Cardiac septum (tissue), 1 donor: ENCODE results near the gene ITCH. TPM values are rescaled to one million over a fixed set of nuclear protein-coding genes. Genes with fewer than 3 reads are reported as not detected.
"Not testable (repeated sequence)": the region's sequence is repeated elsewhere in the genome, so short reads cannot be mapped to it uniquely, and the experiment has no call there.

ENCODE experiments used
- DNase-seq: peaks from one replicate; pipeline ENCODE4 v3.0.0-alpha.2; 2020; ENCODE audit warnings: low spot score
- intact Hi-C: fragments of 100-400 bp; cut with DNase I; formaldehyde crosslinking; loops from one replicate; pipeline ENCODE4 v1.14.0; 2022
- long read RNA-seq: library from polyadenylated mRNA; unstranded; transcript quantifications from one replicate; pipeline ENCODE4 v2.0.0, GENCODE V29; 2021
- total RNA-seq: library from RNA; stranded (reverse); fragmentation: NEBNext Ultra II Directional; extraction: Animal tissue kit (Norgen Biotek cat#: 25700); gene quantifications from one replicate; pipeline ENCODE4 v1.2.1, GENCODE V29; 2021
- donor health status: DM: no; HTN: no; CAD: no.

Gene ITCH
- 36.4 TPM for total RNA-seq
- long read RNA-seq, full-length matches to known transcripts = 5 of 15 reads
- long read RNA-seq, partial matches to known transcripts = 2 of 15 reads
- long read RNA-seq, other reads (novel, unspliced or antisense) = 8 of 15 reads

- DNase-seq = peak; percentile 99
- intact Hi-C loops = loop anchor here (2.0 kb wide), 1 partner anchor 60 kb away; the partner anchor contains the start of gene AHCY
Observed at GRCh38 chr20:34363062-34363464, at the start of gene ITCH. TSS of gene ITCH (plus strand) at chr20:34363273. CDS start at chr20:34393812, 30,539 bp downstream.

DNA sequence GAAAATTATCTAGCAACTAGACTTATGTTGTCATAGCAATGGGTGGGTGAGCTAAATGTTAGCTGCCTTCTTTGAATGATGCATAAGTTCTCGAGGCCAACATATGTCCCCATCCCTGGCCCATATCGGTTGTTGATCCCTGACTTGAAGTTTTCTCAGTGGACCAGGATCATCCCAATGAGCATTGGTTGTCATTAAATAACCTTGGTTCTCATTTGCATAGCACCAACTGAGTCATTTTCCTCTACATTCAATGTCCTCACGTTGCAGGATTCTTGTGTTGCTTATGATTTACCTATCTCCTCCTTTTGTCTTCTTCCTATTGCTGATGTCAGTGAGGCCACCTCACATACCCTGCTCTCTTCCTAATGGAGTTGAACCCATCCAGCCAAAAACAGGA, 47.8 kb upstream of the ITCH start:
- DNase-seq = no peak
- intact Hi-C loops = loop anchor here (10.0 kb wide), 1 partner anchor 390 kb away; the partner anchor contains the start of gene TP53INP2

- intact Hi-C loops = loop anchor here (10.0 kb wide), 1 partner anchor 388 kb away; the partner anchor contains the start of gene TP53INP2
- DNase-seq = no peak
Observed at GRCh38 chr20:34316196-34316814, 46.8 kb upstream of the ITCH start.

DNA sequence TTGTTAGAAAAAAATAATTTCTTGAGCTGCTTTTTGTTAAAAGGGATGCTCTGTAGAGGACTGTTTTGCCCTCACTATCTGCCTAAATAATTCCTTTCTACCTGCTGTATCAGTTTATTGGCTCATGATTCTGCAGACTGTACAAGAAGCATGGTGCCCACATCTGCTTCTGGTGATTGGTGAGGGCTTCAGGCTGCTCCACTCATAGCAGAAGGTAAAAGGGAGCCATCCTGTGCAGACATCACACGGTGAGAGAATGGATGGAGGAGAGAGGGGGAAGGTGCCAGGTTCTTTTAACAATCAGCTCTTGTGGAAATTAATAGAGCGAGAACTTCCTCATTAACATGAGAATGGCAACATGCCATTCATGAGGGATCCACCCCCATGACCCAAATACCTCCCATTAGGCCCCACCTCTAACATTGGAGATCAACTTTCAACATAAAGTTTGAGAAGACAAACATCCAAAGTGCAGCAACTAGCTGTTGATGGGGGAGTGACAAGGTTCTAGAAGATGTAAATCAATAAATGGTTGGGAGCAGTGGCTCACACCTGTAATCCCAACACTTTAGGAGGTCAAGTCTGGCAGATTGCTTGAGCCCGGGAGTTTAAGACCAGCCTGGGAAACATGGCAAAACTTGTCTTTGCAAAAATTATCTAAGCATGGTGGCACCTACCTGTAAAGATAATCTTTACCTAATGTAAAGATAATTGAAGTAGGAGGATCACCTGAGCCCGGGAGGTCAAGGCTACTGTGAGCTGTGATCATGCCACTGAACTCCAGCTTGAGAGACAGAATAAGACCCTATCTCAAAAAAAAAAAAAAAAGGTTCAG, 44.2 kb upstream of the ITCH start:
- no peak for DNase-seq
- intact Hi-C loops = loop anchor here (10.0 kb wide), 1 partner anchor 386 kb away; the partner anchor contains the start of gene TP53INP2

- intact Hi-C loops = no loop called here
- no peak for DNase-seq
Observed at GRCh38 chr20:34320861-34321260, 42.2 kb upstream of the ITCH start.

DNA sequence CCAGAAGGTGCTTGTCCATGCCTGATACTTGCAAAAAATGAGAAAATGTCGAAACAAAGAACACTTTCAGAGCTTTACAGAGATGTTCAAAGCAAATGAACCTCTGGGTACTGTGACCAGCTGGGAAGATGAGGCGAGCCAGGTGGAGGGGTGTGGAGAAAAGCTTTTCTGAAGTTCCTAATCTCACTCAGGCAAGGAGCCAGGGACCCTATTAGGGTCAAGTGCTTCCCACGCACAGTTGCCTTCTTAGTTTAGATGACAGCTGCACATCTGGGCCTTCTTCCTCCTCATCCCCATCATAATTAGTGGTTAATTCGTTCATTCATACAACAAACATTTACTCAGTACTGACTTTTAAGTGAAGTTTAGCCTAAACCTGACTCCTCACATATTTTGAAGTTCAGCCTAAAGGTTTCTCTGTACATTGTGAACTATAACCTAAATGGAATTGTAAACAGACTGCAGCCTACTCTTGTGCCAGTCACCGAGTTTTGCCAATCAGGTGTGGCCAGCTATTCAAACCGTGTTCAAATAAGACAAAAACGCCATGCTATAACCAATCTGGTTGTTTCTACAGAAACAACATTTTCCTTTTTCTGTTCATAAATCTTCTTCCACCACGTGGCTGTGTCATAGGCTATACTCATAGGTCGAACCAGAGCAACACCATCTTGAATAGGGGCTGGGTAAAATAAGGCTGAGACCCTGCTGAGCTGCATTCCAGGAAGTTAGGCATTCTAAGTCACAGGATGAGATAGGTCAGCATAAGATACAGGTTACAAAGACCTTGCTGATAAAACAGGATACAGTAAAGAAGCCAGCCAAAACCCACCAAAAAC, 40.6 kb upstream of the ITCH start:
- intact Hi-C loops = no loop called here
- DNase-seq = no peak

- no peak for DNase-seq
- intact Hi-C loops = no loop called here
Observed at GRCh38 chr20:34324541-34324940, 38.5 kb upstream of the ITCH start.

GRCh38 chr20:34328207-34328606, 34.9 kb upstream of the ITCH start:
- intact Hi-C loops = not testable (repeated sequence)

DNA sequence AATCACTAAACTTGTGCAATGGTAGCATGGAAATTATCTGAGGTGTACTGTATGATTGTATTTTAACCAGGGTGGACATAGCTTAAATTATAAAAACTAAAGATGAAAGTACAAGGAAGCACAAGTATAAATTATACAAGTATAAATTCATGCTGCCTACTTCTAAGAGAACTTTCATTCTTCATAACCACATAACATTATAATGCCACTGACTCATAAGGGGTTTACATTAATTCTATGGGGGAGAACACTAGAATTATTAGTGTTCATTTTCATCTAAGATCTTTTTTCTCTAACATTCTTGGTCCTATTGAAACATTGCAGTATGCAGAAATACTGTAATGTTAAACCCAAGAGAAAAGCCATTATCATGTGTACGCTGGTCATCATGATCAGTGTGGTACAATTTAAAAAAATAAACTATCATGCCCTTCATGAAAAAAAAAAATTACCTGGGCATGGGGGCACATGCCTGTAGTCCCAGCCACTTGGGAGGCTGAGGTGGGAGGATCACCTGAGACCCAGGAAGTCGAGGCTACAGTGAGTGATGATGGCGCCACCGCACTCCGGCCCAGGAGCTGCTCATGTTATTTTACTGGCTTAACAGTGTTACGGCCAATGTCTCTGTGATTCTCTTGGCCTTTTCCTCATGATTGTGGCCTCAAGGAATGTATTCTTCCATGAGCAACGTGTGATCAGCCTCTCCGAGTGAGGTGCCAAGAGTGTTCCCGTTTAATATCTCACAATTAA, 34.0 kb upstream of the ITCH start:
- intact Hi-C loops = no loop called here
- no peak for DNase-seq

More at GRCh38 chr20:34328207-34328606, 34.9 kb upstream of the ITCH start:
- DNase-seq = not testable (repeated sequence)

GRCh38 chr20:34330861-34331544, 32.1 kb upstream of the ITCH start:
- DNase-seq, intact Hi-C loops: not testable (repeated sequence)

- intact Hi-C loops = no loop called here
- DNase-seq = no peak
Observed at GRCh38 chr20:34331838-34332237, 31.2 kb upstream of the ITCH start.

DNA sequence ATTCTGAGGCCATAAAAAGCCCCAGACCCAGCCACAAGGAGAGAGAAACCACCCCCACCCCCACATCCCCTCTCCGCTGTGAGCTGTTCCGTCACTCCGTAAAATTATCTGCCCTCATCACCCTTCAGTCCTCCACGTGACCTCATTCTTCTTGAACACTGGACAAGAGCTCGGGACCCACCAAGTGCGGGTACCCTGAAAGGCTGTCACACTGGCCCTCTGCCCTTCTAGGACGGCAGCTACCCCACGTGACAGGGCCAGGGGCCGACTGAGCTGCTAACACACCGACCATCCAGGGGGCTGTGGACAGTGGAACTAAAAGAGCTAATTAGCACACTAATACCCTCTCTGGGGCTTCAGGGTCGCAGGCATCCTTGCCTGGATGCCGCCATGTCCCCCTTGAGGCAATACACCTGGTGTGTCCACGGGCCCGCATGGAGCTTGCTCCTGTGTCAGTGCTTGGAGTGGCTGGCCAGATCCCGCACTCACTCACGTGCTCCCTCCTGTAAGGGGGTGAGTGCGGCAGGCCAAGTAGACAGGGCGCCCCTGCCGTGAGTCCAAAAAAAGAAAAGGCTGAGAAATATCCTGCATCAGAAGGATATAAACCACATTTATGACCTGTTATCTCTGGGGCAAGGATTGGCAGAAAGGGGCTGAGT, 30.7 kb upstream of the ITCH start:
- DNase-seq = no peak
- intact Hi-C loops = no loop called here

GRCh38 chr20:34333786-34334185, 29.3 kb upstream of the ITCH start:
- no peak for DNase-seq
- intact Hi-C loops = no loop called here

DNA sequence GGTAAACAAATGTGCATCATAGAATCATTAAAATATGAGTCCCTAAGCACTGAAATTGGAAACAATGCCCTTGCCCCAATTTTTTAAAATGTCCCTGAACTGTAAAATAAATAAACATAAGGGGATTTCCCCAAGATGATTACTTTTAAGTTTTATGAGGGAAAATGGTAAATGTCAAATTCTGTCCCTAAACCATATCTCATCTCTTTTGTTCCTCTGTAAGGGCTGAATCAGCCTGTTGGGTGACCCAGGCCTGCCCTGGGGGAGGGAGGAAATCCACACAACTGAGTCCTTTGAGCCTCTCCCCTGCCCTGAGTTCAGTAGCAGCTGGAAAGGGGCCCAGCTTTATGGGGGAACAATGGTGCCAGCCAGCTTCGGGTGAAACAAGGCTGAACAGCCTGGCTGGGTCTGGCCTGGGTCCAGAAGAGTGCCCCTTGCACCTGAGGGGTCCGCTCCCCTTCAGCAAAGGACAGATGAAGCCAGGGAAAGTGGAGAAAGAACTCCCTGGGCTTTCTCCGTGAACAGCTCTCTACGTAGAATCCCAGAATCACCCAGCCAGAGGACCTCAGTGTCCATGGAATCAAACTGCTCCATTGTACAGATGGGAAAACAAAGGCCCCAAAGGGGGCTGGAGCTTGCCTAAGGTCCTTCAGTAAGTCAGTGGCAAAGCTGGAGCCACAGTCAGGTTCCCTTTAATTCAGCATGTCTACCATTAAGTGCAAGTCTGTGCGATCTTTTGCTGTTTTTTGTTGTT, 28.2 kb upstream of the ITCH start:
- no peak for DNase-seq
- intact Hi-C loops = no loop called here

DNA sequence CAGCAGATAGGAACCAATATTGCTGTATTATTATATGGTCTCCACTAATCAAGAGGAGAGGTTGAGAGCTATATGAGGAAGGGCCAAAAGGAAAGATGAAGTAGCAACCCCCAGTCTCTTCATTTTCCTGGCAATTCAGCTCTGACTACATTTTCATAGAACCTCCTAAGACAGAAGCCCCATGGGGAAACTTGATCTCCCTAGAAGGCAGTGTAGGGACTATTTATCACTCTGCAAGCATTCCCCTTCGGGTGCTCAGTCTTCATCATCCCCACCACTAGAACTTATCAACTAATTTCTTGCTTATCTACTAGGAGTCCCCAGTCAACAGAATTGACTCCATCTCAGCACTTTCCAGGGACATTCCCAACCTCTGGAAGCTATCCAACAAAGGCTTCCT, 25.5 kb upstream of the ITCH start:
- intact Hi-C loops = no loop called here
- no peak for DNase-seq

- intact Hi-C loops = no loop called here
- DNase-seq = no peak
Observed at GRCh38 chr20:34337982-34338726, 24.9 kb upstream of the ITCH start.
